Lower leg skin (tissue), 3 donors: Measurements from ENCODE around the gene MS4A10.

ENCODE experiments used
- POLR2A ChIP-seq, 2 donors: fragments of 450-650 bp; IDR thresholded peaks; one replicate each; pipeline ENCODE4 v1.6.1; 2016 to 2017; ENCODE audit warnings: antibody characterized with exemption in 2 of 2, mild to moderate bottlenecking in 1 of 2, moderate library complexity in 1 of 2
- TF ChIP-seq, protein P1 (sequence below), 3 donors: fragments of 450-650 bp; IDR thresholded peaks; one replicate each; pipeline ENCODE4 v1.5.1; 2016; ENCODE audit warnings: antibody characterized with exemption in 3 of 3, mild to moderate bottlenecking in 3 of 3, moderate library complexity in 2 of 3

DNA sequence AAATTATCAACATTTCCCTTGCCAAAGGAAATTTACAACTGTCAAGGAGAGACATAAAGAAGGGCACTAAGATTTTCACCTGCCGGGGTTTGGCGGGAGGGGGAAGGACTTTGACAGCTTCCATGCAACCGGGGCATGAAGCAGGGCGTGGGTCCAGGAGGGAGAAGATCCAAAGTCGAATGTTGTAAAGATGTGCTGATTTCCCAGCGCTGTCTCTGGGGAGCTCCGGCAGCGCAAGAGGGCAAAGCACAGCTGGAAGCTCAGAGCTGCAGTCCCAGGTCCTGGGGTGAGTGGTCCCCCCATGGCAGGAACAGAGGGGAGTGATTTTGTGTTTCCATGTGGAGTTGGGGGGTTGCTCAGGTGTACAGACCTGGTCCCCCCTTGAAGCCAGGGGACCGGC, at the start of gene MS4A10:
- TF ChIP-seq, protein P1, sequence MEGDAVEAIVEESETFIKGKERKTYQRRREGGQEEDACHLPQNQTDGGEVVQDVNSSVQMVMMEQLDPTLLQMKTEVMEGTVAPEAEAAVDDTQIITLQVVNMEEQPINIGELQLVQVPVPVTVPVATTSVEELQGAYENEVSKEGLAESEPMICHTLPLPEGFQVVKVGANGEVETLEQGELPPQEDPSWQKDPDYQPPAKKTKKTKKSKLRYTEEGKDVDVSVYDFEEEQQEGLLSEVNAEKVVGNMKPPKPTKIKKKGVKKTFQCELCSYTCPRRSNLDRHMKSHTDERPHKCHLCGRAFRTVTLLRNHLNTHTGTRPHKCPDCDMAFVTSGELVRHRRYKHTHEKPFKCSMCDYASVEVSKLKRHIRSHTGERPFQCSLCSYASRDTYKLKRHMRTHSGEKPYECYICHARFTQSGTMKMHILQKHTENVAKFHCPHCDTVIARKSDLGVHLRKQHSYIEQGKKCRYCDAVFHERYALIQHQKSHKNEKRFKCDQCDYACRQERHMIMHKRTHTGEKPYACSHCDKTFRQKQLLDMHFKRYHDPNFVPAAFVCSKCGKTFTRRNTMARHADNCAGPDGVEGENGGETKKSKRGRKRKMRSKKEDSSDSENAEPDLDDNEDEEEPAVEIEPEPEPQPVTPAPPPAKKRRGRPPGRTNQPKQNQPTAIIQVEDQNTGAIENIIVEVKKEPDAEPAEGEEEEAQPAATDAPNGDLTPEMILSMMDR (IDR thresholded peaks at IDR 0.05), result no peak
- TF ChIP-seq POLR2A (IDR thresholded peaks at IDR 0.05), result no peak
